SK-N-SH (cell line): Measurements from ENCODE around the gene SEMA4D. TPM values are rescaled to one million over a fixed set of nuclear protein-coding genes. Genes with fewer than 3 reads are reported as not detected.

Source experiments
- CTCF ChIA-PET: fragments of 300-600, 350-600 bp; formaldehyde crosslinking; extraction: SDS; loops from one replicate; lab custom pipeline; 2021; lab: Yijun Ruan, JAX
- POLR2A ChIA-PET: fragments of 350-600 bp; sonication (Branson Sonifier 250); formaldehyde crosslinking; extraction: SDS; loops from one replicate; lab custom pipeline; 2020; ENCODE audit warnings: antibody characterized with exemption, inconsistent platforms; lab: Yijun Ruan, JAX
- DNase-seq: peaks from one replicate; pipeline ENCODE4 v3.0.0; 2012
- H2AFZ ChIP-seq: fragments of 200-600 bp; sonication (generic); 2 replicates; pipeline ENCODE4 v1.8.1; 2016; ENCODE audit warnings: antibody characterized with exemption, mild to moderate bottlenecking, low read depth
- H3F3A ChIP-seq: fragments of 200-600 bp; sonication (generic); replicated peaks from 2 replicates; pipeline ENCODE3; 2016; ENCODE audit warnings: antibody characterized with exemption, mild to moderate bottlenecking; ENCODE audit not compliant: insufficient read depth
- H3K27ac ChIP-seq, 2 experiments: fragments of 200-500 bp in 1 of 2; fragments of 200-600 bp in 1 of 2; sonication (Bioruptor generic) in 1 of 2; sonication (generic), shearing (Covaris generic) in 1 of 2; 2 replicates each; pipeline versions ENCODE4 v1.5.1 to v1.6.1; 2014 to 2016; ENCODE audit warnings: low read depth in 2 of 2, inconsistent platforms in 1 of 2, low read length in 1 of 2, mild to moderate bottlenecking in 1 of 2, mixed read lengths in 1 of 2
- H3K27me3 ChIP-seq: fragments of 200-600 bp; sonication (generic), shearing (Covaris generic); 2 replicates; pipeline ENCODE4 v1.6.1; 2016; ENCODE audit warnings: mixed run types; ENCODE audit not compliant: insufficient read depth
- H3K36me3 ChIP-seq, 2 experiments: fragments of 200-500 bp in 1 of 2; fragments of 200-600 bp in 1 of 2; sonication (Bioruptor generic) in 1 of 2; sonication (generic) in 1 of 2; replicated peaks in 1 of 2; 2 replicates each; pipeline versions ENCODE3 to v1.5.1; 2014 to 2016; ENCODE audit warnings: low read length in 1 of 2, mild to moderate bottlenecking in 1 of 2; ENCODE audit not compliant: insufficient read depth in 2 of 2, control insufficient read depth in 1 of 2
- H3K4me1 ChIP-seq, 2 experiments: fragments of 200-500 bp in 1 of 2; fragments of 200-600 bp in 1 of 2; sonication (Bioruptor generic) in 1 of 2; sonication (generic), shearing (Covaris generic) in 1 of 2; 2 replicates each; pipeline versions ENCODE4 v1.5.1 to v1.6.1; 2014 to 2016; ENCODE audit warnings: low read depth in 1 of 2, low read length in 1 of 2, mixed run types in 1 of 2; ENCODE audit not compliant: insufficient read depth in 2 of 2, control insufficient read depth in 1 of 2
- H3K4me2 ChIP-seq: fragments of 200-600 bp; sonication (generic), shearing (Covaris generic); 2 replicates; pipeline ENCODE4 v1.6.1; 2017; ENCODE audit warnings: mixed run types
- H3K4me3 ChIP-seq, 2 experiments: fragments of 200-500 bp in 1 of 2; fragments of 200-600 bp in 1 of 2; sonication (Bioruptor generic) in 1 of 2; sonication (generic), shearing (Covaris generic) in 1 of 2; 2 replicates each; pipeline versions ENCODE4 v1.5.1 to v1.8.1; 2014 to 2016; ENCODE audit warnings: low read depth in 2 of 2, inconsistent platforms in 1 of 2, low read length in 1 of 2, mild to moderate bottlenecking in 1 of 2, mixed read lengths in 1 of 2, moderate library complexity in 1 of 2
- H3K79me2 ChIP-seq: fragments of 200-600 bp; sonication (generic); 2 replicates; pipeline ENCODE4 v1.8.1; 2017; ENCODE audit warnings: mild to moderate bottlenecking; ENCODE audit not compliant: insufficient read depth
- H3K9ac ChIP-seq: fragments of 200-600 bp; sonication (generic); 2 replicates; pipeline ENCODE4 v1.6.1; 2017; ENCODE audit warnings: mixed run types
- H3K9me2 ChIP-seq: fragments of 200-600 bp; sonication (generic); 2 replicates; pipeline ENCODE4 v1.6.1; 2017; ENCODE audit warnings: mixed run types
- H3K9me3 ChIP-seq: fragments of 200-600 bp; sonication (generic); 2 replicates; pipeline ENCODE4 v1.6.1; 2017; ENCODE audit warnings: mixed run types, mild to moderate bottlenecking, moderate library complexity
- H4K20me1 ChIP-seq: fragments of 200-600 bp; sonication (generic); 2 replicates; pipeline ENCODE4 v1.6.1; 2017; ENCODE audit warnings: mild to moderate bottlenecking, mixed run types; ENCODE audit not compliant: insufficient read depth
- EP300 ChIP-seq, 2 experiments: IDR thresholded peaks; 2 replicates each; pipeline versions ENCODE4 v1.4.0 to v1.6.1; 2012; ENCODE audit warnings: borderline replicate concordance in 1 of 2, low read depth in 1 of 2, low read length in 1 of 2
- FOXJ3 ChIP-seq: sonication (generic); formaldehyde crosslinking; IDR thresholded peaks from 2 replicates; pipeline ENCODE4 v1.5.1; 2020; ENCODE audit warnings: mild to moderate bottlenecking, missing genetic modification reagents
- GATA2 ChIP-seq: sonication (generic); formaldehyde crosslinking; IDR thresholded peaks from 2 replicates; pipeline ENCODE4 v1.5.0; 2020; ENCODE audit warnings: mild to moderate bottlenecking, missing genetic modification reagents
- MEF2A ChIP-seq: IDR thresholded peaks from 2 replicates; pipeline ENCODE4 v1.4.0; 2012; ENCODE audit warnings: low read depth, borderline replicate concordance
- MXI1 ChIP-seq: IDR thresholded peaks from 2 replicates; pipeline ENCODE4 v1.6.1; 2012; ENCODE audit warnings: mild to moderate bottlenecking, low read depth, low read length, improper control_type of control experiment
- NFIC ChIP-seq: IDR thresholded peaks from 2 replicates; pipeline ENCODE4 v1.4.0; 2012; ENCODE audit warnings: borderline replicate concordance
- RCOR1 ChIP-seq: fragments of 150-350 bp; IDR thresholded peaks from 2 replicates; pipeline ENCODE4 v1.6.1; 2017; ENCODE audit warnings: antibody characterized with exemption, low read length
- TAF1 ChIP-seq: IDR thresholded peaks from 2 replicates; pipeline ENCODE4 v1.6.1; 2012; ENCODE audit warnings: low read depth, mild to moderate bottlenecking, low read length, moderate library complexity, borderline replicate concordance
- WGBS: methylation state at CpG from one replicate; pipeline ENCODE4 v1.1.6; 2017; ENCODE audit warnings: low lambda C conversion rate; 5-methylcytosine and 5-hydroxymethylcytosine counted together
- polyA plus RNA-seq, 3 experiments: library from polyadenylated mRNA; depleted of rRNA; stranded (reverse); fragments of >200 nt; gene quantifications; 2 replicates each; pipeline ENCODE4 v1.2.3, GENCODE V29; 2012
- TF ChIP-seq, protein P1 (sequence below): IDR thresholded peaks from 2 replicates; pipeline ENCODE4 v1.6.1; 2012; ENCODE audit warnings: mild to moderate bottlenecking, low read depth, low read length, moderate library complexity
- TF ChIP-seq, protein P2 (sequence below): fragments of 150-350 bp; IDR thresholded peaks from 2 replicates; pipeline ENCODE4 v1.6.1; 2017; ENCODE audit warnings: antibody characterized with exemption, low read length, low read depth, borderline replicate concordance

Gene SEMA4D
- polyA plus RNA-seq, 1 of the 3 experiments (the other 2 are of a cell fraction), result 4.8 TPM

DNA sequence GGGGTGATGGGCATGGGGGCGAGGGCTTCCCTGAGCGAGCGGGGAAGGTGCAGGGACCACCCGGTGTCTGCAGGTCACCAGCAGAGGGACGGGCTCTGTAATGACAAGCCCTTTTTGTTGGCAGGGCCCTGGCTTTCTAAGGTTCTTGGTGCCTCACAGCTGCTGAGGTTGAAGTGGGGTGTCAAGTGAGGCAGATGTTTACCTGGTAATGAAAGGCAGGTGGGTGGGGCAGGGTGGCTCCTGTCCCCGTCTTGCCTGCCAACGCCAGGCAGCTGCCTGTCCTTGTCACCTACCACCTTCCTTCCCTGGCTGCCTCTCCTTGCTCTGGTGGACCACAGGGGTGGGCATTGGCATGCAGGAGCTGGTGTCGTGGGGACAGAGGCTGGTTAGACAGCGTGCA, 41.0 kb upstream of the SEMA4D start (continued):
- TF ChIP-seq, protein P1, sequence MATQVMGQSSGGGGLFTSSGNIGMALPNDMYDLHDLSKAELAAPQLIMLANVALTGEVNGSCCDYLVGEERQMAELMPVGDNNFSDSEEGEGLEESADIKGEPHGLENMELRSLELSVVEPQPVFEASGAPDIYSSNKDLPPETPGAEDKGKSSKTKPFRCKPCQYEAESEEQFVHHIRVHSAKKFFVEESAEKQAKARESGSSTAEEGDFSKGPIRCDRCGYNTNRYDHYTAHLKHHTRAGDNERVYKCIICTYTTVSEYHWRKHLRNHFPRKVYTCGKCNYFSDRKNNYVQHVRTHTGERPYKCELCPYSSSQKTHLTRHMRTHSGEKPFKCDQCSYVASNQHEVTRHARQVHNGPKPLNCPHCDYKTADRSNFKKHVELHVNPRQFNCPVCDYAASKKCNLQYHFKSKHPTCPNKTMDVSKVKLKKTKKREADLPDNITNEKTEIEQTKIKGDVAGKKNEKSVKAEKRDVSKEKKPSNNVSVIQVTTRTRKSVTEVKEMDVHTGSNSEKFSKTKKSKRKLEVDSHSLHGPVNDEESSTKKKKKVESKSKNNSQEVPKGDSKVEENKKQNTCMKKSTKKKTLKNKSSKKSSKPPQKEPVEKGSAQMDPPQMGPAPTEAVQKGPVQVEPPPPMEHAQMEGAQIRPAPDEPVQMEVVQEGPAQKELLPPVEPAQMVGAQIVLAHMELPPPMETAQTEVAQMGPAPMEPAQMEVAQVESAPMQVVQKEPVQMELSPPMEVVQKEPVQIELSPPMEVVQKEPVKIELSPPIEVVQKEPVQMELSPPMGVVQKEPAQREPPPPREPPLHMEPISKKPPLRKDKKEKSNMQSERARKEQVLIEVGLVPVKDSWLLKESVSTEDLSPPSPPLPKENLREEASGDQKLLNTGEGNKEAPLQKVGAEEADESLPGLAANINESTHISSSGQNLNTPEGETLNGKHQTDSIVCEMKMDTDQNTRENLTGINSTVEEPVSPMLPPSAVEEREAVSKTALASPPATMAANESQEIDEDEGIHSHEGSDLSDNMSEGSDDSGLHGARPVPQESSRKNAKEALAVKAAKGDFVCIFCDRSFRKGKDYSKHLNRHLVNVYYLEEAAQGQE, result no peak

DNA sequence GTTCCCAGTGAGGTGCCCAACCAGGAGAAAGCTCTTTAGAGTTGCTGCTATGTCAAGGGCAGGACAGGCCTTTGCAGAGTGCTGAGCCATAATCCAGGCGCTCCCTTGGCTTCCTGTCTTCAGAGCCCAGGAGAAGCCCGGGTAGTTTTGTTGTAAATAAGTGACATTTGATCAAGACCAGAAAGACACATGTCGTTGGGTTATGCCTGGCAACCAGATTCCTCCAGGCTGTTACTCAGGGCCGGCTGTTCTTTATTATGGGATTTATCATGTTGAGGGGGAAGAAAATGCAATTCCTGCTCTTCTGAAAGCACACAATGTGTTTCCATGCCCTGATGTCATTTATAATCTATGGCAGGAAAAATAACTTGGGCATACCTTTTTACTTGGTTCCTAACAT, 39.3 kb upstream of the SEMA4D start:
- TF ChIP-seq RCOR1 (peak; percentile 84), MEF2A (no peak), EP300 (IDR thresholded peaks at IDR 0.05; ENCODE audit: borderline replicate concordance in 1 of 2, low read depth in 1 of 2, low read length in 1 of 2) (peak in 1 of 2 experiments; percentile 86; a peak in 2 of 4 replicates), FOXJ3 (CRISPR knock-in tag) (peak; percentile 44; the same call in 1 of the 2 replicates), GATA2 (CRISPR knock-in tag) (no peak; the same call in 1 of the 2 replicates), MXI1 (peak; percentile 44; the same call in 1 of the 2 replicates), TAF1 (no peak), NFIC (no peak)
- TF ChIP-seq, protein P2, sequence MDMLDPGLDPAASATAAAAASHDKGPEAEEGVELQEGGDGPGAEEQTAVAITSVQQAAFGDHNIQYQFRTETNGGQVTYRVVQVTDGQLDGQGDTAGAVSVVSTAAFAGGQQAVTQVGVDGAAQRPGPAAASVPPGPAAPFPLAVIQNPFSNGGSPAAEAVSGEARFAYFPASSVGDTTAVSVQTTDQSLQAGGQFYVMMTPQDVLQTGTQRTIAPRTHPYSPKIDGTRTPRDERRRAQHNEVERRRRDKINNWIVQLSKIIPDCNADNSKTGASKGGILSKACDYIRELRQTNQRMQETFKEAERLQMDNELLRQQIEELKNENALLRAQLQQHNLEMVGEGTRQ, result peak; percentile 23; the same call in 1 of the 2 replicates
- TF ChIP-seq, all 33 proteins: peak for 5
- Histone ChIP-seq H3K27me3 (no peaks in the 10 kb centered on the region), H3K9me3 (no peaks in the 10 kb centered on the region), H3K27ac (peak overlapping the region in 1 of 2 experiments; percentile 89; a peak in 2 of 4 replicates), H3K36me3 (no peaks in the 10 kb centered on the region), H3K9ac (no peak overlapping the region), H3K4me2 (no peak overlapping the region), H3K79me2 (no peaks in the 10 kb centered on the region), H3F3A (no peaks in the 10 kb centered on the region), H3K4me3 (no peak overlapping the region), H4K20me1 (no peaks in the 10 kb centered on the region), H3K4me1 (peaks cover 0 to 55% of the 10 kb centered on the region in 2 experiments; a peak in 1 of 4 replicates), H2AFZ (no peak overlapping the region), H3K9me2 (no peaks in the 10 kb centered on the region)
- ChIA-PET POLR2A (no interaction called here), CTCF (interaction anchor here (5.0 kb wide), 1 partner anchor 12 kb away, joined by 36 read pairs; no protein-coding TSS in a partner anchor)
- 39% methylated on average over 4 of the region's 4 CpGs for WGBS
- DNase-seq, result peak; percentile 75
